DMS53 treated with DMSO at 0.1 percent for 48 hours (cell line): ENCODE data around the gene POLR3K.
"Not testable (repeated sequence)": the region's sequence is repeated elsewhere in the genome, so short reads cannot be mapped to it uniquely, and the experiment has no call there.

Experiments
- DNase-seq: peaks from one replicate; lab custom pipeline; 2025; ENCODE audit not compliant: unreplicated experiment; lab: John Stamatoyannopoulos, UW

Gene POLR3K

GRCh38 chr16:47234-47633, 6.2 kb downstream of the POLR3K start:
- no peak for DNase-seq

DNA sequence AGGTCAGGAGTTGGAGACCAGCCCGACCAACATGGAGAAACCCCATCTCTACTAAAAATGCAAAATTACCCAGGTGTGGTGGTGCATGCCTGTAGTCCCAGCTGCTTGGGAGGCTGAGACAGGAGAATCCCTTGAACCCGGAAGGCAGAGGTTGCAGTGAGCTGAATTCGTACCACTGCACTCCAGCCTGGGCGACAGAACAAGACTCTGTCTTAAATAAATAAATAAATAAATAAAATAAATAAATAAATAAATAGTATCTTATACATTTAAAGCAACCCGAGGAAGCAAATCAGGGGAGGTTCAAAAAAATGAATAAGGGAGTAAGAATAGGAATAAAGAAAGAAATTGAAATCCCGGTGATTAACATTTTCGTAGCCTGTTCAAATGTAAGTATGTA, 6.9 kb downstream of the POLR3K start:
- DNase-seq = not testable (repeated sequence)

- peak; percentile 49 for DNase-seq
Observed at GRCh38 chr16:45454-45853, 8.0 kb downstream of the POLR3K start.

GRCh38 chr16:44655-45054, 8.8 kb downstream of the POLR3K start:
- no peak for DNase-seq

GRCh38 chr16:43294-43693, 10.1 kb downstream of the POLR3K start:
- DNase-seq = no peak

- DNase-seq = no peak
Observed at GRCh38 chr16:42691-43090, 10.7 kb downstream of the POLR3K start.

DNA sequence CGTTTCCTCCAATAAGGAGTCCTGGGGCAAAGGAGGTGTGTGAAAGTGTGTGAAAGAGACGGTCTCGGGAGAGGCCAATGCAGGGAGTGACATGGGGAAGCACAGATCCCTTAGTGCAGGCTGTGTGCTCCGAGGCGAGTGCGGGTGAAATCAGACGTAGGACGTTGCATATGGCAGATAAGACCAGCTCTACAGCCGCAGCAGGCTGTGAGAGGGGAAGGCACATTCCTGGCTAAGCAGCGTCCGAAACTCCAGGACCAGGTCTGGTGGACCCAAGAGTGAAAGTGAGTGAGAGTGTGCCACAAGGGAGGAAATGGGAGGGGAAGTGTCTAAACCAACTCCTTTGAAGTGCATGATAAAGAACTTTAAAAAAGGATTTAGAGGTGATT, 11.3 kb downstream of the POLR3K start:
- DNase-seq = no peak

DNA sequence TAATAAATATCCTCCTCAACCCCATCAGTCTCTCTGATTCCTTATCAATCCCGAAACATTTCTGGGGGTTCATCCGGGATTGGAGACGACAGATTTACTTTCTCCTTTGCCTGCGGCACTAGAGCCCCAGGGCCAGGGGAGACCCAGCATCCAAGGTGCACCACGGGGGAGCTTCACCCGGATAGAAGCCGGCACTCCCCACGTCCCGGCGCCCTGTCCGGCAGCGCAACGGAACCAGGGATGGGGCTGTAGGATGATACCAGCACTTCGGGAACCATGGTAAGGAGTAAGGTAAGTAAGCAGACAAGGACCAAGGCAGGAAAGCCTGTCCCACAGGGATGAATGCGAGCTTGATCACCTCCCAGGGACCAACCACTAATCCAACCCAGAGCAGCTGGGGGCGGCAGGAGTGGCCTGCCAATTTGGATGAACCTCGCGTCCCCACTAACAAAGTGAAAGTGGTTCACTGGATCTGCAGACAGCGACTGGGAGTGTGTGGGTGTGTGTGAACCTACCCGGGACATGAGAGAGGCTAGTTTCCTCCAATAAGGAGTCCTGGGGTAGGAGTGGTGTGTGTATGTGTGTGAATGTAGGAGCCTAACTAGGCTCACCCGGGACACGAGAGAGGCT, 11.9 kb downstream of the POLR3K start:
- no peak for DNase-seq

DNA sequence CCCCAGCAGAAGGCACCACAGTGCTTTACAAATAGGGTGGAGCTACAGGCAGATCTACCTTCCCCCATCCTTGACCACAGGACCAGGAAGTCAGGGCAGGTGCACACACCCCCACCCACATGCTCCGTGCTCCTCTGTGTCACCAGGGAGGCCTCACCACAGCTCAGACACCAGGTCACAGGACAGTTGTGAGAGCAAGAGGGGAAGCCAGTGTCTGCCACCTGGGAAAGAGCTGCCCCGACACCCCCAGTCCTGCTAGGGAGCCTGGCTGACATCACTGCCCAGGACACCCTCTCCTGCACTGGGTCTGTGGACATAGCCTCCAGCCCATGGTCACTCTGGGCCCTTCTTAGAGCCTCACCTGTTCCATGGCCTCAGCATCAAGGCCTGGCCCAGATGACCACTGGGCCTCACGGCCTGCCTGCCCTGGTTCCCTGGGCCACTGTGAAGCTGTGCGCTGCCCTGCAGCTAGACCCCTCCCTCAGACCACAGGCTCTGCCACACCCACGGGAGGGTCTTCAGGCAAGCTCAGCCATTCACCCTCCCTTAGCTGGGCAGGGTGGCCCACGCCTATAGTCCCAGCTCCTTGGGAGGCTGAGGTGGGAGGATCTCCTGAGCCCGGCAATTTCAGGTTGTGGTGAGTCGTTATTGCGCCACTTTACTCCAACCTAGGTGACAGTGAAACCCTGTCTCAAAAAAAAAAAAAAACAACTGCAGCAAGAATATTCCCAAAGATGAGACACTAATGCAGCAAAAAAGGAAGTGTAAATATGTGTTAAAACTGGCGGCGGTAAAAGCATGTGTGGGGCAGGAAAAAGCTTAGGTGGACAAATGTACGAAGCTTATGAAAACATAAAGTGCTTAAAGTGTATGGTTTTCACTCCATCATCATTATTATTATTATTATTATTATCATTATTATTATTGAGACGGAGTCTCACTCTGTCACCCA, 14.2 kb downstream of the POLR3K start:
- DNase-seq = peak; percentile 61

GRCh38 chr16:38206-38605, 15.2 kb downstream of the POLR3K start:
- DNase-seq = not testable (repeated sequence)

GRCh38 chr16:37511-37910, 15.9 kb downstream of the POLR3K start:
- DNase-seq = no peak

DNA sequence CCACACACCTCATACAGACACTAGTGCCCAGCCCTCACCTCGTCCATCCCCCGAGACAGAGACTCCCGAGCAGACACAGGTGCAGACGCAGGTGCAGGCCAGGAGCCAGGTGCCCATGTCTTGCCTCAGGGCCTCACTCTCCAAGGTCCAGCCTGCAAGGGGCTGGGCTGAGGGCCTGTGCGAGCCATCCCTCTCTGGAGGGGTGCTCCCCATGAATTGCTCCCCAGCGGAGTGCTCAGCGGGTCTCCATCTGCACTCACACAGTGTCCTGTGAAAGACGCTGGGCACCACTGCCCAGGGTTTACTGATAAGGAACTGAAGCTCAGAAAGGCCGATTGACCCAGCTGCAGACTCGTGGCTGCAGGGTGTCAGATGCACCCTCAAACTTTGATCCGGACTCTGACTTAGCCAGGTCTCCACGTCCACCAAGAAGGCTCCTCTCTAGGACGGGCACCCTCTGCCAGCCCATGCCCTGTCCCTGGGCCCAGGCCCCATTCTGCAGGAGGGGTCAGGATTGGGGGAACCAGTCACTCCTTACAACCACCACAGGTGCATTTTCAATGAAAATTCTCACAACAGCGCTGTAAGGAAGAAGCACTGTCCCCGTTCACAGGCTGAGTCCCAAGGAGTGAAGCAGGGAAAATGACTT, 16.9 kb downstream of the POLR3K start:
- DNase-seq = no peak

- DNase-seq = no peak
Observed at GRCh38 chr16:35678-36305, 17.6 kb downstream of the POLR3K start.

- no peak for DNase-seq
Observed at GRCh38 chr16:35011-35677, 18.3 kb downstream of the POLR3K start.

- DNase-seq = no peak
Observed at GRCh38 chr16:34648-34987, 18.8 kb downstream of the POLR3K start.

DNA sequence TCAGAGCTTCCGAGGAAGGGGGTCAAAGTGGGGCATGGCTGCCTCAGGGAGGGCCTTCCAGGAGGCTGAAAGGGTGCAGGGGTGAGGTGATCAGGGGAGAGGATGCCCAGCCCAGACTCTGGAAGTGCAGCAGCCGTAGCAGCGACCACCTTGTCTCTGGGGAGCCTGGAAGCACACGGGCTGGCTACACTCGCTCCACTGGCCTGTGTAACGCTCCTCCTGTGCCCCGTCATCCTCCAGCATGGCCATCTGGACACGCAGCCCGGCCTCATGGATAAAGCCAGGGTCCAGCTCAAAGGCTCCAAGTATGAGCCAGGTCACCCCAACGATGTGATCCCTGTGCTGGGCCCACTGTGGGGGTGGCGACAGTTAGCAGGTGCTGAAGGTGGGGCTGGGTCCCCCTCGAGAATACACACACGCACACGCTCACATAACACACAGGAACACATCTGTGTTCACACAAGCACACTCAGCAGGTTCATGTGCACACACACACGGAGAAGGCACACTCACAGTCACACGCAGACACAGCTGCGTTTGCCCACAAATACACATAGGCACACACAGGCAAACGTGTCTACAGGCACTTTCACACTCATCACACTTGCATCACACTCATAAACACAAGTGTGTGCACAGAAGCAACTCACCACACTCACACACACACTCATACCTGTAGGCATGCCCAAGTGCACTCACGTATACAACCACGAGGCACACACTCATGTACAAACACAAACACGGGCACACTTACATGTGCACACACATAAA, 19.3 kb downstream of the POLR3K start:
- no peak for DNase-seq

DNA sequence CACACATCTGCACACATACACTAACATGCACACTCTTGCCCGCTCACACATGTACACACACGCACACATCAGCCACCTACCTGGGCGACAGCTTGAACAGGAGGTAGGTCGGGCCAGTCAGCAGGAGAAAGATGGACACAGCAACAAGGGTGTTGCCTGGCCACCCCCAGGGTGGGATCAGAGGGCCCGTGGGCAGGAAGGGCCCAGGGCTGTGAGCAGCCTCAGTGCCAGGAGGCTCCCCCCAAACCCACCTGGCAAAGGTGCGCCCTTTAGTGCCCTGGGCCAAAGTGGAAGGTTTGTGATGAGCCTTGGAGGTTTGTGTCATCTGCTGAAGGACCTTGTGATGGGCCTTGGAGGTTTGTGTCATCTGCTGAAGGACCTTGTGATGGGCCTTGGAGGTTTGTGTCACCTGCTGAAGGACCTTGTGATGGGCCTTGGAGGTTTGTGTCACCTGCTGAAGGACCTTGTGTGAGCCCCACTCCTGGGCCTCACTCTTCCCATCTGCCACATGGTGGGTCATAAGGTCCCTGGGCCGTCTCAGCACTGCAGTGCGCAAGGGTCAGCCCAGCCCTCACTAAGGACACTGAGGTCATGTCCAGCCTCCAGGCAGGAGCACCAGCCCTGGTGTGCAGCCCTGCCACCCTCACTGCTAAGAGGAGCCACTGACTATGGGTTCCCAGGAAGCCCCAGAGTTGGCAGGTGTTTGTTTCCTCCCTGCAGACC, 20.1 kb downstream of the POLR3K start:
- DNase-seq = not testable (repeated sequence)

DNA sequence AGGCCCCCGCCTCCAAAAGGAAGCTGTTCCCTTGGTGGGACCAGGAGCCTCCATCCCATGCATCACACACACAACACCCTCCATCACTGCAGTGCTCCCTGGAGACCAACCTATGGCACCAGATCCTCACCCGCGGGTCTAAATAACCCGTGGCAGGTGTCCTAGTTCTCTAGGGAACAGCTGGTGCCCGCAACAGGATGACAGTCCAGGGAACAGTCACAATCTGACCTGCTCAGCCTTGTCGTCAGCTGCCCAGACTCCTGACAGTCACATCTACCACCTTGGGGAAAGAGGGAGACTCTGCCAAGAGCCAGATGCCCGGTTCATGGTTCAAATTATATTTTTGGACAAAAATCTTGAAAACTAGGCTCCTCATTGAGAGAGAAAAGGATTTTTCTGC, 22.8 kb downstream of the POLR3K start:
- DNase-seq = not testable (repeated sequence)

DNA sequence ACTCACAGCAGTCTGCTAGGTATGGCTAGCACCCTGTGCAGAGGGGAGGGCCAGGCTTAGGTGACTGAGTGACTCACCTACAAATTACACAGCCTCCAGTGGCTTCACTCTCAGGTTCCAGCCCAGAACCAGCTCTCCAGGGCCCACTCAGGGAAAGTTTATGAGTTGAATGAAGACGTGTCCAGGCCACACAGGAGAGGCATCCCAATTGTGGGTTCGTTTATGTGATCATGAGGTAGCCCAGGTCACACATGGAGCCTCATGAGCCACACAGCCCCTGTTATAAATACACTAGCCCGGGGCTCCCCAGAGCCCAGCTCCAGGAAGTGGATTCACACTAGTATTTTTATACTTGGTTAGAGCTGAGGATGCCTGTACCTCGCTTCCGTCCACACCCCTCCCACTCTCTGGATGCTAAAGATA, 27.5 kb downstream of the POLR3K start:
- DNase-seq = not testable (repeated sequence)

GRCh38 chr16:24151-24550, 29.3 kb downstream of the POLR3K start:
- DNase-seq = not testable (repeated sequence)
